ENCODE data around the gene FOXJ3.
A peak's percentile ranks its signal among the peaks of the same experiment; 100 is the strongest.

Gene FOXJ3

GRCh38 chr1:42146626-42147320 is 188.3 kb downstream of the FOXJ3 start (continued):
- TF ChIP-seq ZBTB10 (tag by site-specific recombination; IDR thresholded peaks at IDR 0.05), result no peak

- ChIA-PET CTCF (interaction anchor here (0.7 to 2.4 kb wide), 8 partner anchors 9 to 574 kb away, joined by 3 to 25 read pairs (median 6); no protein-coding TSS in a partner anchor), POLR2A (no interaction called here)
- H3K9me3 ChIP-seq (ENCODE audit: control insufficient read depth, insufficient read depth, low read depth, low read length), result no peaks in the 10 kb centered on the region
Observed at GRCh38 chr1:42145764-42146625, 189.0 kb downstream of the FOXJ3 start.

GRCh38 chr1:42145389-42145716 is 189.7 kb downstream of the FOXJ3 start:
- no peak for TF ChIP-seq ZNF354C (tag by site-specific recombination; IDR thresholded peaks at IDR 0.05; ENCODE audit: borderline replicate concordance, low read depth)
- TF ChIP-seq ZNF239 (tag by site-specific recombination; IDR thresholded peaks at IDR 0.05), result no peak
- TF ChIP-seq ZBTB1 (tag by site-specific recombination; IDR thresholded peaks at IDR 0.05), result no peak
- TF ChIP-seq ZNF664 (tag by site-specific recombination; IDR thresholded peaks at IDR 0.05), result no peak
- TF ChIP-seq GLIS1 (tag by site-specific recombination; IDR thresholded peaks at IDR 0.05), result peak; percentile 63
- ChIA-PET POLR2A (no interaction called here), CTCF (no interaction called here)
- Histone ChIP-seq H3K4me3 (ENCODE audit: low read depth, low read length) (no peak overlapping the region), H3K27ac (ENCODE audit: extremely low read depth, low read depth, low read length) (no peak overlapping the region), H3K36me3 (ENCODE audit: control insufficient read depth in 2 of 2, insufficient read depth in 1 of 2, low read length in 2 of 2) (no peaks in the 10 kb centered on the region), H3K9me3 (ENCODE audit: control insufficient read depth, insufficient read depth, low read depth, low read length) (no peaks in the 10 kb centered on the region), H3K4me1 (ENCODE audit: control insufficient read depth, insufficient read depth, low read length) (no peaks in the 10 kb centered on the region)

More at GRCh38 chr1:42145764-42146625, 189.0 kb downstream of the FOXJ3 start:
- Histone ChIP-seq H3K27ac (ENCODE audit: extremely low read depth, low read depth, low read length) (no peak overlapping the region), H3K4me3 (ENCODE audit: low read depth, low read length) (no peak overlapping the region), H3K4me1 (ENCODE audit: control insufficient read depth, insufficient read depth, low read length) (no peaks in the 10 kb centered on the region), H3K36me3 (ENCODE audit: control insufficient read depth in 2 of 2, insufficient read depth in 1 of 2, low read length in 2 of 2) (no peaks in the 10 kb centered on the region)
- TF ChIP-seq ZFHX2 (tag by site-specific recombination; conservative IDR thresholded peaks at IDR 0.05) (peak; percentile 63), ZNF704 (tag by site-specific recombination; IDR thresholded peaks at IDR 0.05) (no peak), EGR2 (tag by site-specific recombination; IDR thresholded peaks at IDR 0.05; ENCODE audit: low read depth) (peak; percentile 52), ZSCAN4 (tag by site-specific recombination; IDR thresholded peaks at IDR 0.05) (0 out of 2 replicates have a peak, but pooled peaks have one; percentile 33)

GRCh38 chr1:42144711-42145388 is 190.2 kb downstream of the FOXJ3 start:
- ChIA-PET CTCF (no interaction called here), POLR2A (no interaction called here)
- H3K4me3 ChIP-seq (ENCODE audit: low read depth, low read length), result no peak overlapping the region
- TF ChIP-seq ZNF311 (tag by site-specific recombination; IDR thresholded peaks at IDR 0.05; ENCODE audit: borderline replicate concordance) (no peak), ZBTB17 (tag by site-specific recombination; IDR thresholded peaks at IDR 0.05) (no peak), ZNF18 (tag by site-specific recombination; IDR thresholded peaks at IDR 0.05) (no peak)

More at GRCh38 chr1:42144711-42145388, 190.2 kb downstream of the FOXJ3 start:
- no peaks in the 10 kb centered on the region for H3K9me3 ChIP-seq (ENCODE audit: control insufficient read depth, insufficient read depth, low read depth, low read length)
- no peaks in the 10 kb centered on the region for H3K36me3 ChIP-seq (ENCODE audit: control insufficient read depth in 2 of 2, insufficient read depth in 1 of 2, low read length in 2 of 2)
- H3K27ac ChIP-seq (ENCODE audit: extremely low read depth, low read depth, low read length), result no peak overlapping the region
- H3K4me1 ChIP-seq (ENCODE audit: control insufficient read depth, insufficient read depth, low read length), result no peaks in the 10 kb centered on the region

All from HEK293 (cell line).